Measurements from ENCODE around the gene HCRT. TPM values are rescaled to one million over a fixed set of nuclear protein-coding genes. Genes with fewer than 3 reads are reported as not detected.
A peak's percentile ranks its signal among the peaks of the same experiment; 100 is the strongest.
"Not testable (repeated sequence)": the region's sequence is repeated elsewhere in the genome, so short reads cannot be mapped to it uniquely, and the experiment has no call there.

Gene HCRT
- total RNA-seq, 5 donors from 2014 or later (not counting 1 experiment from before 2014, with no cell fraction given), result not detected

- no peaks in the 10 kb centered on the region for H3K27me3 Mint-ChIP-seq
- Histone ChIP-seq H3K4me3 (ENCODE audit: control insufficient read depth in 1 of 2, extremely low read depth in 1 of 2, low read length in 1 of 2) (no peak overlapping the region), H3K9me3 (no peaks in the 10 kb centered on the region), H3K36me3 (ENCODE audit: control insufficient read depth in 2 of 2, extremely low read depth in 1 of 2, insufficient read depth in 1 of 2, low read length in 1 of 2) (peaks cover 8 to 45% of the 10 kb centered on the region in 2 donors), H3K27me3 (replicated peaks in 1 of 2; ENCODE audit: control insufficient read depth in 2 of 2, extremely low read depth in 1 of 2, insufficient read depth in 2 of 2, low read length in 1 of 2) (no peaks in the 10 kb centered on the region), H3K27ac (ENCODE audit: low read length) (no peak overlapping the region), H3K4me1 (ENCODE audit: control insufficient read depth in 1 of 2, extremely low read depth in 1 of 2, insufficient read depth in 2 of 2, low read length in 2 of 2) (peaks cover 0 to 32% of the 10 kb centered on the region in 2 experiments)
- WGBS (ENCODE audit: insufficient coverage), result 91% methylated on average over 6 of the region's 7 CpGs
- no peak overlapping the region for H3K27ac Mint-ChIP-seq
- POLR2A ChIA-PET, result interaction anchor here in 1 of 2 donors (0.5 kb wide), 1 partner anchor 178 kb away, joined by 4 read pairs; no protein-coding TSS in a partner anchor
- CTCF ChIA-PET, result interaction anchor here in 1 of 2 donors (1.6 kb wide), 1 partner anchor 12 kb away, joined by 3 read pairs; no protein-coding TSS in a partner anchor
- no peak for ATAC-seq (replicated peaks in 1 of 4)
- no peak for DNase-seq
- H3K4me1 Mint-ChIP-seq, result peaks cover 20 to 64% (median 61%) of the 10 kb centered on the region in 3 donors
- H3K36me3 Mint-ChIP-seq, result peaks cover 31% of the 10 kb centered on the region
- no peak overlapping the region for H3K4me3 Mint-ChIP-seq
- H3K9me3 Mint-ChIP-seq, result no peaks in the 10 kb centered on the region
These were observed 42.8 kb downstream of the HCRT start for GRCh38 chr17:42142371-42142896.

- no peaks in the 10 kb centered on the region for H3K9me3 ChIP-seq
- no peak for DNase-seq
- Mint-ChIP-seq H3K36me3 (peaks cover 23% of the 10 kb centered on the region), H3K27me3 (no peaks in the 10 kb centered on the region), H3K4me3 (no peak overlapping the region), H3K4me1 (peaks cover 15 to 61% (median 59%) of the 10 kb centered on the region in 3 donors), H3K9me3 (no peaks in the 10 kb centered on the region), H3K27ac (no peak overlapping the region)
- no peak overlapping the region for H3K27ac ChIP-seq (ENCODE audit: low read length)
- H3K36me3 ChIP-seq (ENCODE audit: control insufficient read depth in 2 of 2, extremely low read depth in 1 of 2, insufficient read depth in 1 of 2, low read length in 1 of 2), result peaks cover 8 to 42% of the 10 kb centered on the region in 2 donors
- ATAC-seq (replicated peaks in 1 of 4), result no peak
- POLR2A ChIA-PET, result interaction anchor here in 1 of 2 donors (0.5 to 0.7 kb wide), 2 partner anchors 12 to 30 kb away, joined by 6 read pairs; no protein-coding TSS in a partner anchor
- no peaks in the 10 kb centered on the region for H3K27me3 ChIP-seq (replicated peaks in 1 of 2; ENCODE audit: control insufficient read depth in 2 of 2, extremely low read depth in 1 of 2, insufficient read depth in 2 of 2, low read length in 1 of 2)
- WGBS (ENCODE audit: insufficient coverage), result 78% methylated on average over 5 of the region's 8 CpGs
- CTCF ChIA-PET, result no interaction called here
- peaks cover 0 to 36% of the 10 kb centered on the region in 2 experiments for H3K4me1 ChIP-seq (ENCODE audit: control insufficient read depth in 1 of 2, extremely low read depth in 1 of 2, insufficient read depth in 2 of 2, low read length in 2 of 2)
- H3K4me3 ChIP-seq (ENCODE audit: control insufficient read depth in 1 of 2, extremely low read depth in 1 of 2, low read length in 1 of 2), result no peak overlapping the region
These were observed 43.9 kb downstream of the HCRT start for GRCh38 chr17:42141382-42141781.

GRCh38 chr17:42140690-42141089 lies 44.6 kb downstream of the HCRT start:
- H3K9me3 ChIP-seq; H3K9me3 Mint-ChIP-seq; H3K4me3 ChIP-seq (ENCODE audit: control insufficient read depth in 1 of 2, extremely low read depth in 1 of 2, low read length in 1 of 2); H3K27ac Mint-ChIP-seq; DNase-seq; H3K27ac ChIP-seq (ENCODE audit: low read length); H3K27me3 ChIP-seq (replicated peaks in 1 of 2; ENCODE audit: control insufficient read depth in 2 of 2, extremely low read depth in 1 of 2, insufficient read depth in 2 of 2, low read length in 1 of 2); ATAC-seq (replicated peaks in 1 of 4); H3K27me3 Mint-ChIP-seq; H3K4me3 Mint-ChIP-seq; POLR2A ChIA-PET: not testable (repeated sequence)
- Mint-ChIP-seq H3K36me3 (peaks cover 23% of the 10 kb centered on the region), H3K4me1 (peaks cover 22 to 66% (median 64%) of the 10 kb centered on the region in 3 donors)
- peaks cover 8 to 44% of the 10 kb centered on the region in 2 donors for H3K36me3 ChIP-seq (ENCODE audit: control insufficient read depth in 2 of 2, extremely low read depth in 1 of 2, insufficient read depth in 1 of 2, low read length in 1 of 2)
- CTCF ChIA-PET, result interaction anchor here in 1 of 2 donors (0.8 kb wide), 1 partner anchor 95 kb away, joined by 3 read pairs; no protein-coding TSS in a partner anchor
- WGBS (ENCODE audit: insufficient coverage), result 94% methylated on average over 2 of the region's 7 CpGs
- H3K4me1 ChIP-seq (ENCODE audit: control insufficient read depth in 1 of 2, extremely low read depth in 1 of 2, insufficient read depth in 2 of 2, low read length in 2 of 2), result peaks cover 4 to 41% of the 10 kb centered on the region in 2 experiments

GRCh38 chr17:42138749-42139492 lies 46.3 kb downstream of the HCRT start:
- Mint-ChIP-seq H3K4me3 (no peak overlapping the region), H3K27ac (no peak overlapping the region), H3K4me1 (peaks cover 27 to 76% (median 75%) of the 10 kb centered on the region in 3 donors), H3K9me3 (no peaks in the 10 kb centered on the region), H3K27me3 (no peaks in the 10 kb centered on the region), H3K36me3 (peaks cover 24% of the 10 kb centered on the region)
- Histone ChIP-seq H3K9me3 (no peaks in the 10 kb centered on the region), H3K4me3 (ENCODE audit: control insufficient read depth in 1 of 2, extremely low read depth in 1 of 2, low read length in 1 of 2) (no peak overlapping the region), H3K27me3 (replicated peaks in 1 of 2; ENCODE audit: control insufficient read depth in 2 of 2, extremely low read depth in 1 of 2, insufficient read depth in 2 of 2, low read length in 1 of 2) (no peaks in the 10 kb centered on the region), H3K4me1 (ENCODE audit: control insufficient read depth in 1 of 2, extremely low read depth in 1 of 2, insufficient read depth in 2 of 2, low read length in 2 of 2) (peaks cover 11 to 55% of the 10 kb centered on the region in 2 experiments), H3K36me3 (ENCODE audit: control insufficient read depth in 2 of 2, extremely low read depth in 1 of 2, insufficient read depth in 1 of 2, low read length in 1 of 2) (peaks cover 8 to 41% of the 10 kb centered on the region in 2 donors), H3K27ac (ENCODE audit: low read length) (no peak overlapping the region)
- ChIA-PET CTCF (interaction anchor here in 1 of 2 donors (1.0 kb wide), 1 partner anchor 12 kb away, joined by 3 read pairs; no protein-coding TSS in a partner anchor), POLR2A (interaction anchor here in 1 of 2 donors (0.6 kb wide), 1 partner anchor 55 kb away, joined by 4 read pairs; no protein-coding TSS in a partner anchor)
- DNase-seq (no peak), ATAC-seq (replicated peaks in 1 of 4) (no peak)
- 95% methylated on average over 6 of the region's 7 CpGs for WGBS (ENCODE audit: insufficient coverage)

GRCh38 chr17:42136654-42137051 lies 48.6 kb downstream of the HCRT start:
- DNase-seq, result no peak
- Mint-ChIP-seq H3K27me3 (no peaks in the 10 kb centered on the region), H3K4me3 (no peak overlapping the region), H3K36me3 (peaks cover 11% of the 10 kb centered on the region), H3K4me1 (peaks cover 38 to 79% (median 78%) of the 10 kb centered on the region in 3 donors), H3K9me3 (no peaks in the 10 kb centered on the region), H3K27ac (peak overlapping the region; percentile 71 to 84)
- Histone ChIP-seq H3K4me3 (ENCODE audit: control insufficient read depth in 1 of 2, extremely low read depth in 1 of 2, low read length in 1 of 2) (no peak overlapping the region), H3K9me3 (no peaks in the 10 kb centered on the region), H3K27me3 (replicated peaks in 1 of 2; ENCODE audit: control insufficient read depth in 2 of 2, extremely low read depth in 1 of 2, insufficient read depth in 2 of 2, low read length in 1 of 2) (no peaks in the 10 kb centered on the region), H3K4me1 (ENCODE audit: control insufficient read depth in 1 of 2, extremely low read depth in 1 of 2, insufficient read depth in 2 of 2, low read length in 2 of 2) (peaks cover 28 to 54% of the 10 kb centered on the region in 2 experiments), H3K36me3 (ENCODE audit: control insufficient read depth in 2 of 2, extremely low read depth in 1 of 2, insufficient read depth in 1 of 2, low read length in 1 of 2) (peaks cover 3 to 31% of the 10 kb centered on the region in 2 donors), H3K27ac (ENCODE audit: low read length) (no peak overlapping the region)
- ATAC-seq (replicated peaks in 1 of 4), result no peak
- CTCF ChIA-PET, result interaction anchor here in 1 of 2 donors (0.5 kb wide), 1 partner anchor 125 kb away, joined by 4 read pairs; no protein-coding TSS in a partner anchor
- POLR2A ChIA-PET, result no interaction called here
- no CpG with 5 or more reads among the region's 3 CpGs for WGBS (ENCODE audit: insufficient coverage)

Data from T-cell (primary cell).